H9 (cell line): ENCODE data around the gene HOXD8. TPM values are rescaled to one million over a fixed set of nuclear protein-coding genes. Genes with fewer than 3 reads are reported as not detected.

Source experiments
- DNase-seq: peaks from one replicate; pipeline ENCODE4 v3.0.0-alpha.2; 2017
- H2AFZ ChIP-seq: one replicate; pipeline ENCODE4 v1.6.1; 2013; ENCODE audit warnings: mild to moderate bottlenecking, low read length, control low read depth, moderate library complexity
- H2AK5ac ChIP-seq: 2 replicates; pipeline ENCODE4 v1.6.1; 2013; ENCODE audit warnings: low read length, control low read depth, mixed read lengths; ENCODE audit not compliant: insufficient read length
- H2BK120ac ChIP-seq: one replicate; pipeline ENCODE4 v1.6.1; 2013; ENCODE audit warnings: low read depth, mild to moderate bottlenecking, low read length, control low read depth, inconsistent platforms; ENCODE audit not compliant: poor library complexity, severe bottlenecking
- H2BK12ac ChIP-seq: 2 replicates; pipeline ENCODE4 v1.6.1; 2013; ENCODE audit warnings: low read length, control low read depth, mixed read lengths, low read depth; ENCODE audit not compliant: insufficient read length
- H2BK15ac ChIP-seq: 2 replicates; pipeline ENCODE4 v1.6.1; 2013; ENCODE audit warnings: low read depth, low read length, control low read depth
- H2BK20ac ChIP-seq: one replicate; pipeline ENCODE4 v1.6.1; 2013; ENCODE audit warnings: low read depth, mild to moderate bottlenecking, low read length, control low read depth, inconsistent platforms; ENCODE audit not compliant: poor library complexity, severe bottlenecking
- H2BK5ac ChIP-seq: 2 replicates; pipeline ENCODE4 v1.6.1; 2013; ENCODE audit warnings: low read length, control low read depth, mixed read lengths; ENCODE audit not compliant: insufficient read length
- H3K14ac ChIP-seq: 2 replicates; pipeline ENCODE4 v1.6.1; 2013; ENCODE audit warnings: low read length, control low read depth; ENCODE audit not compliant: insufficient read depth
- H3K18ac ChIP-seq: 2 replicates; pipeline ENCODE4 v1.6.1; 2013; ENCODE audit warnings: low read depth, mild to moderate bottlenecking, mixed read lengths, low read length, control low read depth; ENCODE audit not compliant: insufficient read length
- H3K23ac ChIP-seq: 2 replicates; pipeline ENCODE4 v1.6.1; 2013; ENCODE audit warnings: low read length, control low read depth, mixed read lengths, low read depth; ENCODE audit not compliant: insufficient read length
- H3K23me2 ChIP-seq: 2 replicates; pipeline ENCODE4 v1.6.1; 2013; ENCODE audit warnings: low read depth, mild to moderate bottlenecking, mixed read lengths, low read length, control low read depth; ENCODE audit not compliant: insufficient read length, poor library complexity, severe bottlenecking
- H3K27ac ChIP-seq: 2 replicates; pipeline ENCODE4 v1.5.1; 2013; ENCODE audit warnings: low read length, control low read depth, mixed read lengths, low read depth; ENCODE audit not compliant: insufficient read length
- H3K27me3 ChIP-seq: 2 replicates; pipeline ENCODE4 v1.6.1; 2013; ENCODE audit warnings: low read length, control low read depth, inconsistent platforms; ENCODE audit not compliant: insufficient read depth
- H3K4ac ChIP-seq: 2 replicates; pipeline ENCODE4 v1.6.1; 2013; ENCODE audit warnings: low read depth, mild to moderate bottlenecking, control low read depth, inconsistent platforms, low read length, moderate library complexity
- H3K4me1 ChIP-seq: 2 replicates; pipeline ENCODE4 v1.6.1; 2013; ENCODE audit warnings: low read length, control low read depth, inconsistent platforms; ENCODE audit not compliant: insufficient read depth
- H3K4me2 ChIP-seq: 2 replicates; pipeline ENCODE4 v1.6.1; 2013; ENCODE audit warnings: low read length, control low read depth, mixed read lengths; ENCODE audit not compliant: insufficient read length, insufficient read depth
- H3K56ac ChIP-seq: 2 replicates; pipeline ENCODE4 v1.6.1; 2013; ENCODE audit warnings: low read depth, mild to moderate bottlenecking, mixed read lengths, low read length, control low read depth; ENCODE audit not compliant: insufficient read length
- H3K79me1 ChIP-seq: 2 replicates; pipeline ENCODE4 v1.6.1; 2013; ENCODE audit warnings: low read depth, mild to moderate bottlenecking, moderate library complexity, low read length, control low read depth, inconsistent platforms; ENCODE audit not compliant: insufficient read depth, poor library complexity, severe bottlenecking
- H3K79me2 ChIP-seq: 2 replicates; pipeline ENCODE4 v1.6.1; 2013; ENCODE audit warnings: low read length, control low read depth, inconsistent platforms; ENCODE audit not compliant: insufficient read depth
- H3K9ac ChIP-seq: 2 replicates; pipeline ENCODE4 v1.6.1; 2013; ENCODE audit warnings: low read length, control low read depth, mixed read lengths; ENCODE audit not compliant: insufficient read length; ENCODE audit errors: extremely low read depth
- H3K9me3 ChIP-seq: one replicate; pipeline ENCODE4 v1.6.1; 2013; ENCODE audit warnings: low read depth, low read length, inconsistent platforms; ENCODE audit not compliant: control insufficient read depth
- H3T11ph ChIP-seq: one replicate; pipeline ENCODE4 v1.6.1; 2013; ENCODE audit warnings: mild to moderate bottlenecking, low read length, control low read depth, inconsistent platforms
- H4K20me1 ChIP-seq: one replicate; pipeline ENCODE4 v1.6.1; 2013; ENCODE audit not compliant: control insufficient read depth, insufficient read length, insufficient read depth
- H4K5ac ChIP-seq: 2 replicates; pipeline ENCODE4 v1.6.1; 2013; ENCODE audit warnings: low read depth, mild to moderate bottlenecking, mixed read lengths, low read length, control low read depth; ENCODE audit not compliant: insufficient read length
- H4K8ac ChIP-seq: replicated peaks from 2 replicates; pipeline ENCODE4 v1.6.1; 2013; ENCODE audit warnings: low read length, control low read depth, mixed read lengths, low read depth; ENCODE audit not compliant: insufficient read length
- H4K91ac ChIP-seq: 2 replicates; pipeline ENCODE4 v1.6.1; 2013; ENCODE audit warnings: low read depth, mild to moderate bottlenecking, moderate library complexity, mixed read lengths, low read length, control low read depth; ENCODE audit not compliant: insufficient read length
- H3K27ac Mint-ChIP-seq, 3 experiments: 2 replicates in 2 of 3; 3 replicates in 1 of 3; pipeline ENCODE4 v1.8.0; 2020 to 2021; ENCODE audit warnings: mixed read lengths in 3 of 3, mild to moderate bottlenecking in 1 of 3, moderate library complexity in 1 of 3
- H3K27me3 Mint-ChIP-seq: 2 replicates; pipeline ENCODE4 v1.8.0; 2021; ENCODE audit warnings: low read depth, mild to moderate bottlenecking, moderate library complexity, mixed read lengths
- H3K36me3 Mint-ChIP-seq, 3 experiments: 2 replicates in 2 of 3; 3 replicates in 1 of 3; pipeline ENCODE4 v1.8.0; 2020 to 2021; ENCODE audit warnings: low read depth in 3 of 3, mixed read lengths in 3 of 3; ENCODE audit not compliant: insufficient read depth in 1 of 3
- H3K4me1 Mint-ChIP-seq, 2 experiments: 2 replicates each; pipeline ENCODE4 v1.8.0; 2020; ENCODE audit warnings: mixed read lengths in 2 of 2
- H3K4me3 Mint-ChIP-seq, 2 experiments: 2 replicates in 1 of 2; 3 replicates in 1 of 2; pipeline ENCODE4 v1.8.0; 2020 to 2021; ENCODE audit warnings: mild to moderate bottlenecking in 2 of 2, mixed read lengths in 2 of 2, moderate library complexity in 1 of 2
- H3K9me3 Mint-ChIP-seq, 2 experiments: 2 replicates in 1 of 2; 3 replicates in 1 of 2; pipeline ENCODE4 v1.8.0; 2020; ENCODE audit warnings: mild to moderate bottlenecking in 2 of 2, mixed read lengths in 2 of 2, moderate library complexity in 1 of 2
- CTCF ChIP-seq: fragments of 200-600 bp; sonication (generic); conservative IDR thresholded peaks from 3 replicates; pipeline ENCODE4 v1.8.0; 2021; ENCODE audit warnings: antibody characterized with exemption, mild to moderate bottlenecking
- WGBS: extraction: QIAGEN DNeasy Blood & Tissue Kit; methylation state at CpG from one replicate; pipeline ENCODE4 v1.1.7; 2013; ENCODE audit warnings: missing lambda C conversion rate, low lambda C conversion rate, mixed read lengths; ENCODE audit not compliant: insufficient read length; ENCODE audit errors: extremely low coverage; 5-methylcytosine and 5-hydroxymethylcytosine counted together
- total RNA-seq: library from RNA; stranded (reverse); gene quantifications from 2 replicates; pipeline ENCODE4 v1.2.1, GENCODE V29; 2021

The HOXD8 gene
- total RNA-seq, 1 experiment from 2014 or later, result not detected

GRCh38 chr2:176166272-176166671 lies 36.8 kb downstream of the HOXD8 start:
- no peak overlapping the region for H3K27ac ChIP-seq
- no peak overlapping the region for H2BK15ac ChIP-seq
- H3K23ac ChIP-seq, result no peak overlapping the region
- no peak overlapping the region for H2BK120ac ChIP-seq
- H3K4ac ChIP-seq, result no peak overlapping the region
- H2AFZ ChIP-seq, result no peak overlapping the region
- H3K23me2 ChIP-seq, result no peaks in the 10 kb centered on the region
- no peak overlapping the region for H3K56ac ChIP-seq
- H3K79me2 ChIP-seq, result no peaks in the 10 kb centered on the region
- WGBS, result no CpG with 5 or more reads among the region's 2 CpGs
- H2BK12ac ChIP-seq, result no peak overlapping the region
- Mint-ChIP-seq H3K36me3 (no peaks in the 10 kb centered on the region; a peak in 1 of 7 replicates), H3K9me3 (peaks cover 0 to 5% of the 10 kb centered on the region in 2 experiments; a peak in 3 of 5 replicates), H3K4me1 (peaks cover 0 to 25% of the 10 kb centered on the region in 2 experiments; a peak in 3 of 4 replicates), H3K4me3 (no peak overlapping the region; a peak in 1 of 5 replicates), H3K27me3 (peaks cover 100% of the 10 kb centered on the region), H3K27ac (no peak overlapping the region)
- no peak overlapping the region for H2BK20ac ChIP-seq
- H3K14ac ChIP-seq, result no peak overlapping the region
- H3T11ph ChIP-seq, result no peak overlapping the region
- no peak for TF ChIP-seq CTCF
- H3K9ac ChIP-seq, result no peak overlapping the region
- H3K4me2 ChIP-seq, result no peak overlapping the region
- peaks cover 97% of the 10 kb centered on the region for H3K27me3 ChIP-seq
- H4K91ac ChIP-seq, result no peak overlapping the region
- no peaks in the 10 kb centered on the region for H3K79me1 ChIP-seq
- peaks cover under 1% of the 10 kb centered on the region for H4K20me1 ChIP-seq
- H4K5ac ChIP-seq, result no peak overlapping the region
- no peaks in the 10 kb centered on the region for H3K9me3 ChIP-seq
- H2AK5ac ChIP-seq, result no peak overlapping the region
- H4K8ac ChIP-seq, result no peak overlapping the region
- no peak for DNase-seq
- no peak overlapping the region for H3K18ac ChIP-seq
- no peak overlapping the region for H2BK5ac ChIP-seq
- no peaks in the 10 kb centered on the region for H3K4me1 ChIP-seq
